DOHH2 (cell line): Measurements from ENCODE around the gene INPP4A.

Experiments used
- EZH2phosphoT487 ChIP-seq: fragments of 200-600 bp; sonication (generic); IDR thresholded peaks from 2 replicates; pipeline ENCODE4 v1.6.1; 2017; ENCODE audit warnings: borderline replicate concordance, mild to moderate bottlenecking, antibody characterized with exemption, low read length, moderate library complexity, mixed read lengths
- TF ChIP-seq, protein P1 (sequence below): fragments of 200-600 bp; sonication (generic); IDR thresholded peaks from one replicate; pipeline ENCODE4 v1.5.1; 2014; ENCODE audit warnings: antibody characterized with exemption, mild to moderate bottlenecking, low read depth, low read length; ENCODE audit not compliant: poor library complexity, severe bottlenecking

DNA sequence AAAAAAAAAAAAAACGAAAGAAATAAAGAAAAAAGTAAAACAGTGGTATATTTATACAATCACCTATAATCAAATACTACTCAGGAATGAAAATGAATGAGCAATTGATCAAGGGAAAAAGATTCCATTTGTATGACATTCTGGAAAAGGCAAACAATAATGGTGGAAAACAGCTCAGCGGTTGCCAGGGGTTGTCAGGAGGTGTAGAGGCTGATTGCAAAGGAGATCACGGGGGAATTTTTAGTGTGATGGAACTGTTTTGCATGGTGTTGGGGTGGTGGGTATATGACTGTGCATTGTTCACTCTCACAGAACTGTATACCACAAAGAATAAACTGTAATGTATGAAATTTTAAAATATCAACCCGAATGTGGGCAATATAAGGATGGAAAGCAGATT is 45.5 kb upstream of the INPP4A start:
- TF ChIP-seq, protein P1, sequence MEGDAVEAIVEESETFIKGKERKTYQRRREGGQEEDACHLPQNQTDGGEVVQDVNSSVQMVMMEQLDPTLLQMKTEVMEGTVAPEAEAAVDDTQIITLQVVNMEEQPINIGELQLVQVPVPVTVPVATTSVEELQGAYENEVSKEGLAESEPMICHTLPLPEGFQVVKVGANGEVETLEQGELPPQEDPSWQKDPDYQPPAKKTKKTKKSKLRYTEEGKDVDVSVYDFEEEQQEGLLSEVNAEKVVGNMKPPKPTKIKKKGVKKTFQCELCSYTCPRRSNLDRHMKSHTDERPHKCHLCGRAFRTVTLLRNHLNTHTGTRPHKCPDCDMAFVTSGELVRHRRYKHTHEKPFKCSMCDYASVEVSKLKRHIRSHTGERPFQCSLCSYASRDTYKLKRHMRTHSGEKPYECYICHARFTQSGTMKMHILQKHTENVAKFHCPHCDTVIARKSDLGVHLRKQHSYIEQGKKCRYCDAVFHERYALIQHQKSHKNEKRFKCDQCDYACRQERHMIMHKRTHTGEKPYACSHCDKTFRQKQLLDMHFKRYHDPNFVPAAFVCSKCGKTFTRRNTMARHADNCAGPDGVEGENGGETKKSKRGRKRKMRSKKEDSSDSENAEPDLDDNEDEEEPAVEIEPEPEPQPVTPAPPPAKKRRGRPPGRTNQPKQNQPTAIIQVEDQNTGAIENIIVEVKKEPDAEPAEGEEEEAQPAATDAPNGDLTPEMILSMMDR, result no peak
- no peak for TF ChIP-seq EZH2phosphoT487
